GM23338 (cell line): Measurements from ENCODE around the gene DIAPH3.

ENCODE experiments used
- CREB1 ChIP-seq: fragments of 250-450 bp; sonication (Bioruptor Pico); IDR thresholded peaks from 2 replicates; pipeline ENCODE4 v1.5.0; 2020; ENCODE audit warnings: low read depth, mild to moderate bottlenecking, moderate library complexity
- CTCF ChIP-seq, 2 experiments: fragments of 200-600 bp in 1 of 2; sonication (generic) in 1 of 2; conservative IDR thresholded peaks; 2 replicates each; pipeline versions ENCODE4 v1.5.1 to v1.6.1; 2016 to 2017; ENCODE audit warnings: antibody characterized with exemption in 2 of 2, low read depth in 2 of 2, mild to moderate bottlenecking in 2 of 2, moderate library complexity in 1 of 2
- EZH2 ChIP-seq: fragments of 200-600 bp; sonication (generic); IDR thresholded peaks from one replicate; pipeline ENCODE4 v1.8.0; 2017; ENCODE audit warnings: antibody characterized with exemption, mild to moderate bottlenecking, low read depth; ENCODE audit not compliant: unreplicated experiment
- EZH2phosphoT487 ChIP-seq: fragments of 200-600 bp; sonication (generic); IDR thresholded peaks from one replicate; pipeline ENCODE4 v1.8.1; 2018; ENCODE audit warnings: antibody characterized with exemption; ENCODE audit not compliant: unreplicated experiment
- JUNB ChIP-seq: IDR thresholded peaks from one replicate; pipeline ENCODE4 v1.6.1; 2016; ENCODE audit warnings: antibody characterized with exemption; ENCODE audit not compliant: unreplicated experiment
- NANOG ChIP-seq: IDR thresholded peaks from 2 replicates; pipeline ENCODE4 v1.6.1; 2016; ENCODE audit warnings: antibody characterized with exemption, borderline replicate concordance
- POLR2AphosphoS5 ChIP-seq: IDR thresholded peaks from 2 replicates; pipeline ENCODE4 v1.6.1; 2016; ENCODE audit warnings: antibody characterized with exemption, low read depth
- REST ChIP-seq: IDR thresholded peaks from one replicate; pipeline ENCODE4 v1.6.1; 2018; ENCODE audit warnings: antibody characterized with exemption; ENCODE audit not compliant: unreplicated experiment
- STAT1 ChIP-seq: IDR thresholded peaks from one replicate; pipeline ENCODE4 v1.6.1; 2016; ENCODE audit warnings: antibody characterized with exemption; ENCODE audit not compliant: unreplicated experiment
- ZNF331 ChIP-seq: fragments of 250-450 bp; sonication (Bioruptor Pico); IDR thresholded peaks from 2 replicates; pipeline ENCODE4 v1.5.0; 2020; ENCODE audit warnings: low read depth, mild to moderate bottlenecking, moderate library complexity

GRCh38 chr13:59834801-59835200 lies 328.9 kb downstream of the DIAPH3 start:
- TF ChIP-seq CTCF (conservative IDR thresholded peaks at IDR 0.05; ENCODE audit: low read depth in 2 of 2), result no peak
- TF ChIP-seq NANOG, result no peak
- TF ChIP-seq POLR2AphosphoS5, result no peak
- TF ChIP-seq EZH2phosphoT487, result no peak
- no peak for TF ChIP-seq EZH2
- no peak for TF ChIP-seq JUNB
- no peak for TF ChIP-seq CREB1 (CRISPR knock-in tag)
- TF ChIP-seq ZNF331 (CRISPR knock-in tag), result no peak
- TF ChIP-seq STAT1, result no peak
- TF ChIP-seq REST, result no peak
